HepG2 (cell line): ENCODE measurements around the gene AP5B1. TPM values are rescaled to one million over a fixed set of nuclear protein-coding genes. Genes with fewer than 3 reads are reported as not detected.

ENCODE experiments used
- FOXO1 ChIP-seq: sonication (generic); formaldehyde crosslinking; IDR thresholded peaks from 2 replicates; pipeline ENCODE4 v1.4.0; 2020; ENCODE audit warnings: missing genetic modification reagents
- HNF4G ChIP-seq, 2 experiments: sonication (generic) in 1 of 2; formaldehyde crosslinking in 1 of 2; IDR thresholded peaks; 2 replicates each; pipeline versions ENCODE4 v1.4.0 to v1.6.1; 2011 to 2020; ENCODE audit warnings: borderline replicate concordance in 2 of 2, low read depth in 2 of 2, mild to moderate bottlenecking in 2 of 2, low read length in 1 of 2, missing genetic modification reagents in 1 of 2, moderate library complexity in 1 of 2
- KAT2B ChIP-seq: fragments of 150-350 bp; IDR thresholded peaks from 2 replicates; pipeline ENCODE4 v1.6.1; 2014; ENCODE audit warnings: low read depth, low read length, borderline replicate concordance
- KDM6A ChIP-seq: IDR thresholded peaks from 2 replicates; pipeline ENCODE4 v1.6.1; 2016; ENCODE audit warnings: low read depth
- NFE2 ChIP-seq: sonication (generic); formaldehyde crosslinking; IDR thresholded peaks from 2 replicates; pipeline ENCODE4 v1.4.0; 2020; ENCODE audit warnings: missing genetic modification reagents
- STAT5B ChIP-seq: sonication (generic); formaldehyde crosslinking; IDR thresholded peaks from 2 replicates; pipeline ENCODE4 v1.4.0; 2020; ENCODE audit warnings: missing genetic modification reagents
- WIZ ChIP-seq: sonication (generic); formaldehyde crosslinking; IDR thresholded peaks from 2 replicates; pipeline ENCODE4 v1.5.1; 2020; ENCODE audit warnings: mild to moderate bottlenecking, missing genetic modification reagents
- ZMAT3 ChIP-seq: sonication (generic); formaldehyde crosslinking; conservative IDR thresholded peaks from 2 replicates; pipeline ENCODE4 v1.7.0; 2021; ENCODE audit warnings: missing genetic modification reagents
- ZNF12 ChIP-seq: sonication (generic); formaldehyde crosslinking; IDR thresholded peaks from 2 replicates; pipeline ENCODE4 v1.5.0; 2020; ENCODE audit warnings: missing genetic modification reagents
- ZNF703 ChIP-seq: sonication (generic); formaldehyde crosslinking; IDR thresholded peaks from 2 replicates; pipeline ENCODE4 v1.5.1; 2020; ENCODE audit warnings: missing genetic modification reagents, mild to moderate bottlenecking, moderate library complexity, borderline replicate concordance
- ZNF816 ChIP-seq: sonication (generic); formaldehyde crosslinking; IDR thresholded peaks from 2 replicates; pipeline ENCODE4 v1.8.0; 2022; ENCODE audit warnings: missing genetic modification reagents, mild to moderate bottlenecking, borderline replicate concordance
- polyA plus RNA-seq, 8 experiments: library from polyadenylated mRNA; depleted of rRNA in 3 of 8; stranded (reverse) in 7 of 8; unstranded in 1 of 8; fragments of >200 nt; fragmentation: Illumina TruSeq in 4 of 8; extraction: Trizol in 4 of 8; gene quantifications; 2 replicates each; pipeline versions ENCODE4 v1.2.1 to v1.2.3, GENCODE V29; 2011 to 2016; ENCODE audit warnings: low read depth in 4 of 8, missing spikeins in 1 of 8, mixed read lengths in 1 of 8; ENCODE audit not compliant: insufficient read depth in 1 of 8
- total RNA-seq, 5 experiments: library from RNA; depleted of rRNA; stranded (reverse); fragments of >200 nt; fragmentation: Illumina TruSeq; extraction: Trizol; gene quantifications; 2 replicates each; pipeline ENCODE4 v1.2.3, GENCODE V29; 2016; ENCODE audit warnings: low read depth in 1 of 5
- TF ChIP-seq, protein P1 (sequence below): sonication (generic); formaldehyde crosslinking; IDR thresholded peaks from 2 replicates; pipeline ENCODE4 v1.4.0; 2020; ENCODE audit warnings: missing genetic modification reagents
- TF ChIP-seq, protein P2 (sequence below): sonication (generic); formaldehyde crosslinking; IDR thresholded peaks from 2 replicates; pipeline ENCODE4 v1.5.0; 2020; ENCODE audit warnings: missing genetic modification reagents, mild to moderate bottlenecking, borderline replicate concordance
- TF ChIP-seq, protein P3 (sequence below): sonication (generic); formaldehyde crosslinking; IDR thresholded peaks from 2 replicates; pipeline ENCODE4 v1.5.0; 2020; ENCODE audit warnings: missing genetic modification reagents
- TF ChIP-seq, protein P4 (sequence below), 2 experiments: sonication (generic) in 1 of 2; formaldehyde crosslinking in 1 of 2; IDR thresholded peaks; 2 replicates each; pipeline versions ENCODE4 v1.5.1 to v1.6.1; 2011 to 2020; ENCODE audit warnings: borderline replicate concordance in 1 of 2, low read depth in 1 of 2, low read length in 1 of 2, mild to moderate bottlenecking in 1 of 2, missing genetic modification reagents in 1 of 2, moderate library complexity in 1 of 2
- TF ChIP-seq, protein P5 (sequence below): sonication (generic); formaldehyde crosslinking; conservative IDR thresholded peaks from 2 replicates; pipeline ENCODE4 v1.4.0; 2020; ENCODE audit warnings: missing genetic modification reagents
- TF ChIP-seq, protein P6 (sequence below): sonication (generic); formaldehyde crosslinking; IDR thresholded peaks from 2 replicates; pipeline ENCODE4 v1.4.0; 2020; ENCODE audit warnings: missing genetic modification reagents
- TF ChIP-seq, protein P7 (sequence below): sonication (generic); formaldehyde crosslinking; IDR thresholded peaks from 2 replicates; pipeline ENCODE4 v1.5.1; 2020; ENCODE audit warnings: missing genetic modification reagents, mild to moderate bottlenecking, borderline replicate concordance

The AP5B1 gene
- total and polyA plus RNA-seq, 2 of the 13 experiments (the other 11 are each of a cell fraction or from before 2014, with no cell fraction given): 1.7 to 4.4 TPM

DNA sequence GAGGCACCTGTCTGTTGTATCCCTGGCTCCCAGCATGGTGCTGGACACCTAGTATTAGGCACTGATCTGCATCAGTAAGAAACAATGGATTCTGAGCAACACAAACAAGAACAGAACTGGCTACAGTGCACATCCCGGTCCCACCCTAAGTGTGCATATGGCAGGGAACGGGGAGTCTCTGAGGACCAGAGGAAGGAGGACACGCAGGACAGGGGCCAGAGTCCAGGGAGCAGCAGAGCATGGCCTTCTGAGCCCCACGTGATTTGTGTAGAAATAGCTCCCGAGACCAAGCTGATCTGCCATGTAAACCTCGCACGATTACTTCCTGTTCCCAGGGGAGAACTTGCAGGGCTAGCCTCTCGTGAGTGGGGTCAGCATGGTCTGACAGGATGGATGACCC is 40.3 kb upstream of the AP5B1 start (continued):
- TF ChIP-seq ZNF703 (CRISPR knock-in tag) (no peak), HNF4G (IDR thresholded peaks at IDR 0.05; ENCODE audit: borderline replicate concordance, low read depth, low read length) (peak; percentile 57; the same call in 1 of the 2 replicates), HNF4G (CRISPR knock-in tag; IDR thresholded peaks at IDR 0.05; ENCODE audit: borderline replicate concordance, low read depth) (peak; percentile 59; the same call in 1 of the 2 replicates), NFE2 (CRISPR knock-in tag) (no peak), KDM6A (CRISPR knock-in tag) (peak; percentile 20; the same call in 1 of the 2 replicates), FOXO1 (CRISPR knock-in tag) (no peak), WIZ (CRISPR knock-in tag) (no peak), ZNF816 (CRISPR knock-in tag) (no peak), STAT5B (CRISPR knock-in tag) (no peak), ZMAT3 (CRISPR knock-in tag) (no peak), ZNF12 (CRISPR knock-in tag) (peak; percentile 80), KAT2B (no peak)
- TF ChIP-seq, protein P1, sequence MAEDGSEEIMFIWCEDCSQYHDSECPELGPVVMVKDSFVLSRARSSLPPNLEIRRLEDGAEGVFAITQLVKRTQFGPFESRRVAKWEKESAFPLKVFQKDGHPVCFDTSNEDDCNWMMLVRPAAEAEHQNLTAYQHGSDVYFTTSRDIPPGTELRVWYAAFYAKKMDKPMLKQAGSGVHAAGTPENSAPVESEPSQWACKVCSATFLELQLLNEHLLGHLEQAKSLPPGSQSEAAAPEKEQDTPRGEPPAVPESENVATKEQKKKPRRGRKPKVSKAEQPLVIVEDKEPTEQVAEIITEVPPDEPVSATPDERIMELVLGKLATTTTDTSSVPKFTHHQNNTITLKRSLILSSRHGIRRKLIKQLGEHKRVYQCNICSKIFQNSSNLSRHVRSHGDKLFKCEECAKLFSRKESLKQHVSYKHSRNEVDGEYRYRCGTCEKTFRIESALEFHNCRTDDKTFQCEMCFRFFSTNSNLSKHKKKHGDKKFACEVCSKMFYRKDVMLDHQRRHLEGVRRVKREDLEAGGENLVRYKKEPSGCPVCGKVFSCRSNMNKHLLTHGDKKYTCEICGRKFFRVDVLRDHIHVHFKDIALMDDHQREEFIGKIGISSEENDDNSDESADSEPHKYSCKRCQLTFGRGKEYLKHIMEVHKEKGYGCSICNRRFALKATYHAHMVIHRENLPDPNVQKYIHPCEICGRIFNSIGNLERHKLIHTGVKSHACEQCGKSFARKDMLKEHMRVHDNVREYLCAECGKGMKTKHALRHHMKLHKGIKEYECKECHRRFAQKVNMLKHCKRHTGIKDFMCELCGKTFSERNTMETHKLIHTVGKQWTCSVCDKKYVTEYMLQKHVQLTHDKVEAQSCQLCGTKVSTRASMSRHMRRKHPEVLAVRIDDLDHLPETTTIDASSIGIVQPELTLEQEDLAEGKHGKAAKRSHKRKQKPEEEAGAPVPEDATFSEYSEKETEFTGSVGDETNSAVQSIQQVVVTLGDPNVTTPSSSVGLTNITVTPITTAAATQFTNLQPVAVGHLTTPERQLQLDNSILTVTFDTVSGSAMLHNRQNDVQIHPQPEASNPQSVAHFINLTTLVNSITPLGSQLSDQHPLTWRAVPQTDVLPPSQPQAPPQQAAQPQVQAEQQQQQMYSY (CRISPR knock-in tag): no peak
- TF ChIP-seq, protein P2, sequence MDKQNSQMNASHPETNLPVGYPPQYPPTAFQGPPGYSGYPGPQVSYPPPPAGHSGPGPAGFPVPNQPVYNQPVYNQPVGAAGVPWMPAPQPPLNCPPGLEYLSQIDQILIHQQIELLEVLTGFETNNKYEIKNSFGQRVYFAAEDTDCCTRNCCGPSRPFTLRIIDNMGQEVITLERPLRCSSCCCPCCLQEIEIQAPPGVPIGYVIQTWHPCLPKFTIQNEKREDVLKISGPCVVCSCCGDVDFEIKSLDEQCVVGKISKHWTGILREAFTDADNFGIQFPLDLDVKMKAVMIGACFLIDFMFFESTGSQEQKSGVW (CRISPR knock-in tag): no peak
- TF ChIP-seq, protein P3, sequence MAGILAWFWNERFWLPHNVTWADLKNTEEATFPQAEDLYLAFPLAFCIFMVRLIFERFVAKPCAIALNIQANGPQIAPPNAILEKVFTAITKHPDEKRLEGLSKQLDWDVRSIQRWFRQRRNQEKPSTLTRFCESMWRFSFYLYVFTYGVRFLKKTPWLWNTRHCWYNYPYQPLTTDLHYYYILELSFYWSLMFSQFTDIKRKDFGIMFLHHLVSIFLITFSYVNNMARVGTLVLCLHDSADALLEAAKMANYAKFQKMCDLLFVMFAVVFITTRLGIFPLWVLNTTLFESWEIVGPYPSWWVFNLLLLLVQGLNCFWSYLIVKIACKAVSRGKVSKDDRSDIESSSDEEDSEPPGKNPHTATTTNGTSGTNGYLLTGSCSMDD: no peak
- TF ChIP-seq, protein P4, sequence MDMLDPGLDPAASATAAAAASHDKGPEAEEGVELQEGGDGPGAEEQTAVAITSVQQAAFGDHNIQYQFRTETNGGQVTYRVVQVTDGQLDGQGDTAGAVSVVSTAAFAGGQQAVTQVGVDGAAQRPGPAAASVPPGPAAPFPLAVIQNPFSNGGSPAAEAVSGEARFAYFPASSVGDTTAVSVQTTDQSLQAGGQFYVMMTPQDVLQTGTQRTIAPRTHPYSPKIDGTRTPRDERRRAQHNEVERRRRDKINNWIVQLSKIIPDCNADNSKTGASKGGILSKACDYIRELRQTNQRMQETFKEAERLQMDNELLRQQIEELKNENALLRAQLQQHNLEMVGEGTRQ (IDR thresholded peaks at IDR 0.05; ENCODE audit: low read depth, low read length): peak; percentile 71
- TF ChIP-seq, protein P4 (CRISPR knock-in tag; IDR thresholded peaks at IDR 0.05; ENCODE audit: borderline replicate concordance): peak; percentile 75; the same call in 1 of the 2 replicates
- TF ChIP-seq, protein P5, sequence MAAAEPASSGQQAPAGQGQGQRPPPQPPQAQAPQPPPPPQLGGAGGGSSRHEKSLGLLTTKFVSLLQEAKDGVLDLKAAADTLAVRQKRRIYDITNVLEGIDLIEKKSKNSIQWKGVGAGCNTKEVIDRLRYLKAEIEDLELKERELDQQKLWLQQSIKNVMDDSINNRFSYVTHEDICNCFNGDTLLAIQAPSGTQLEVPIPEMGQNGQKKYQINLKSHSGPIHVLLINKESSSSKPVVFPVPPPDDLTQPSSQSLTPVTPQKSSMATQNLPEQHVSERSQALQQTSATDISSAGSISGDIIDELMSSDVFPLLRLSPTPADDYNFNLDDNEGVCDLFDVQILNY: no peak
- TF ChIP-seq, protein P6, sequence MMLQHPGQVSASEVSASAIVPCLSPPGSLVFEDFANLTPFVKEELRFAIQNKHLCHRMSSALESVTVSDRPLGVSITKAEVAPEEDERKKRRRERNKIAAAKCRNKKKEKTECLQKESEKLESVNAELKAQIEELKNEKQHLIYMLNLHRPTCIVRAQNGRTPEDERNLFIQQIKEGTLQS: no peak
- TF ChIP-seq, protein P7, sequence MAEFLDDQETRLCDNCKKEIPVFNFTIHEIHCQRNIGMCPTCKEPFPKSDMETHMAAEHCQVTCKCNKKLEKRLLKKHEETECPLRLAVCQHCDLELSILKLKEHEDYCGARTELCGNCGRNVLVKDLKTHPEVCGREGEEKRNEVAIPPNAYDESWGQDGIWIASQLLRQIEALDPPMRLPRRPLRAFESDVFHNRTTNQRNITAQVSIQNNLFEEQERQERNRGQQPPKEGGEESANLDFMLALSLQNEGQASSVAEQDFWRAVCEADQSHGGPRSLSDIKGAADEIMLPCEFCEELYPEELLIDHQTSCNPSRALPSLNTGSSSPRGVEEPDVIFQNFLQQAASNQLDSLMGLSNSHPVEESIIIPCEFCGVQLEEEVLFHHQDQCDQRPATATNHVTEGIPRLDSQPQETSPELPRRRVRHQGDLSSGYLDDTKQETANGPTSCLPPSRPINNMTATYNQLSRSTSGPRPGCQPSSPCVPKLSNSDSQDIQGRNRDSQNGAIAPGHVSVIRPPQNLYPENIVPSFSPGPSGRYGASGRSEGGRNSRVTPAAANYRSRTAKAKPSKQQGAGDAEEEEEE (CRISPR knock-in tag): no peak
